ENCODE measurements around the gene STAT4.

- no peak for TF ChIP-seq CTCF (IDR thresholded peaks at IDR 0.05)
- no peak for TF ChIP-seq POLR2A (IDR thresholded peaks at IDR 0.05)
These were observed 8.0 kb upstream of the STAT4 start for GRCh38 chr2:191158747-191159146.
